Measurements from ENCODE around the gene CPT2. TPM values are rescaled to one million over a fixed set of nuclear protein-coding genes. Genes with fewer than 3 reads are reported as not detected.
A peak's percentile ranks its signal among the peaks of the same experiment; 100 is the strongest.

The CPT2 gene
- total and polyA plus RNA-seq, 2 of the 13 experiments (the other 11 are each of a cell fraction or from before 2014, with no cell fraction given): 12.6 to 14.6 TPM

GRCh38 chr1:53163291-53163768 lies 33.3 kb upstream of the CPT2 start (continued):
- TF ChIP-seq THAP8 (CRISPR knock-in tag; IDR thresholded peaks at IDR 0.05; ENCODE audit: borderline replicate concordance): no peak
- TF ChIP-seq ZBTB33 (CRISPR knock-in tag; IDR thresholded peaks at IDR 0.05): peak; percentile 34; the same call in 1 of the 2 replicates
- no peak for TF ChIP-seq ZSCAN31 (CRISPR knock-in tag; IDR thresholded peaks at IDR 0.05; ENCODE audit: low read depth)
- no peak for TF ChIP-seq ATRX (CRISPR knock-in tag; IDR thresholded peaks at IDR 0.05; ENCODE audit: borderline replicate concordance)
- no peak for TF ChIP-seq ZNF563 (CRISPR knock-in tag; IDR thresholded peaks at IDR 0.05)
- TF ChIP-seq HDAC6 (IDR thresholded peaks at IDR 0.05; ENCODE audit: low read depth, low read length): no peak
- TF ChIP-seq RFXANK (CRISPR knock-in tag; IDR thresholded peaks at IDR 0.05): no peak
- TF ChIP-seq CREB1 (IDR thresholded peaks at IDR 0.05): no peak
- TF ChIP-seq CREB1 (CRISPR knock-in tag; IDR thresholded peaks at IDR 0.05): 0 out of 2 replicates have a peak, but pooled peaks have one; percentile 13
- no peak for TF ChIP-seq ZNF816 (CRISPR knock-in tag; IDR thresholded peaks at IDR 0.05; ENCODE audit: borderline replicate concordance)
- peak; percentile 68; the same call in 1 of the 2 replicates for TF ChIP-seq ZBTB4 (CRISPR knock-in tag; IDR thresholded peaks at IDR 0.05; ENCODE audit: borderline replicate concordance)
- TF ChIP-seq PPARG (CRISPR knock-in tag; conservative IDR thresholded peaks at IDR 0.05): no peak
- TF ChIP-seq ZFYVE20 (CRISPR knock-in tag; IDR thresholded peaks at IDR 0.05; ENCODE audit: borderline replicate concordance, low read depth): no peak
- 0 out of 2 replicates have a peak, but pooled peaks have one; percentile 5 for TF ChIP-seq SAP130 (CRISPR knock-in tag; IDR thresholded peaks at IDR 0.05; ENCODE audit: low read depth)
- TF ChIP-seq ZBTB1 (CRISPR knock-in tag; IDR thresholded peaks at IDR 0.05; ENCODE audit: borderline replicate concordance): no peak
- TF ChIP-seq MAFK (conservative IDR thresholded peaks at IDR 0.05 in 1 of 2, IDR thresholded peaks at IDR 0.05 in 1 of 2; ENCODE audit: low read length in 2 of 2): peak in 1 of 2 experiments; percentile 61; a peak in 1 of 4 replicates
- no peak for TF ChIP-seq HES4 (CRISPR knock-in tag; IDR thresholded peaks at IDR 0.05; ENCODE audit: borderline replicate concordance)
- peak; percentile 42; the same call in 1 of the 2 replicates for TF ChIP-seq HOXA3 (CRISPR knock-in tag; IDR thresholded peaks at IDR 0.05)
- no peak for TF ChIP-seq U2AF1 (optimal IDR thresholded peaks at IDR 0.05; ENCODE audit: low read depth, low read length)
- no peak for TF ChIP-seq ATF6 (CRISPR knock-in tag; conservative IDR thresholded peaks at IDR 0.05)
- TF ChIP-seq ZSCAN25 (CRISPR knock-in tag; IDR thresholded peaks at IDR 0.05): no peak
- TF ChIP-seq FOXM1 (CRISPR knock-in tag; IDR thresholded peaks at IDR 0.05): no peak
- no peak for TF ChIP-seq ZNF121 (CRISPR knock-in tag; IDR thresholded peaks at IDR 0.05)
- peak; percentile 74 for TF ChIP-seq CEBPG (CRISPR knock-in tag; IDR thresholded peaks at IDR 0.05)
- TF ChIP-seq GATAD2A (CRISPR knock-in tag; IDR thresholded peaks at IDR 0.05): peak; percentile 25; the same call in 1 of the 2 replicates
